DND-41 (cell line): ENCODE measurements around the gene KRTAP9-6.

ENCODE experiments used
- EZH2 ChIP-seq: IDR thresholded peaks from 3 replicates; pipeline ENCODE4 v1.6.1; 2012; ENCODE audit warnings: borderline replicate concordance, low read depth, mild to moderate bottlenecking, moderate library complexity, low read length, inconsistent platforms; ENCODE audit not compliant: severe bottlenecking
- TF ChIP-seq, protein P1 (sequence below): IDR thresholded peaks from 2 replicates; pipeline ENCODE4 v1.5.1; 2012; ENCODE audit warnings: borderline replicate concordance, low read length, moderate library complexity, mild to moderate bottlenecking; ENCODE audit not compliant: poor library complexity, severe bottlenecking; ENCODE audit errors: extremely low read depth

DNA sequence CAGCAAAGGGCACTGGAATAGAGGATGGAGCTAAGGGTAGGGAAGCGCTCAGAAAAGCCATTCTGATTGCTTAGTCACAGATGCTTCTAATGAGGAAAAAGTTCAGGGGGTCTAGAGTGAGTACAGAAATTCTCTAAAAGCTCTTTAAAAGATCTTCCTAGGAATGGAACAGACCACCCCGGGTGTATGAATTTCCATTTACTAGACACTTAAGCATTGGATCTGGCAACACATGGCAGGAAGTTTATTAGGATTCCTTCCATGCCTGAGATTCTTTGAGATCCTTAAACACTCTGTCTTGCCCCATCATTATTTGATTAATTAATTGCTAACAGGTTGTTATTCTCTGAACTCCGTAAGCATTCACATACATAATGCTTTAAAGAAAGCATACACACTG is 18.9 kb downstream of the KRTAP9-6 start:
- TF ChIP-seq, protein P1, sequence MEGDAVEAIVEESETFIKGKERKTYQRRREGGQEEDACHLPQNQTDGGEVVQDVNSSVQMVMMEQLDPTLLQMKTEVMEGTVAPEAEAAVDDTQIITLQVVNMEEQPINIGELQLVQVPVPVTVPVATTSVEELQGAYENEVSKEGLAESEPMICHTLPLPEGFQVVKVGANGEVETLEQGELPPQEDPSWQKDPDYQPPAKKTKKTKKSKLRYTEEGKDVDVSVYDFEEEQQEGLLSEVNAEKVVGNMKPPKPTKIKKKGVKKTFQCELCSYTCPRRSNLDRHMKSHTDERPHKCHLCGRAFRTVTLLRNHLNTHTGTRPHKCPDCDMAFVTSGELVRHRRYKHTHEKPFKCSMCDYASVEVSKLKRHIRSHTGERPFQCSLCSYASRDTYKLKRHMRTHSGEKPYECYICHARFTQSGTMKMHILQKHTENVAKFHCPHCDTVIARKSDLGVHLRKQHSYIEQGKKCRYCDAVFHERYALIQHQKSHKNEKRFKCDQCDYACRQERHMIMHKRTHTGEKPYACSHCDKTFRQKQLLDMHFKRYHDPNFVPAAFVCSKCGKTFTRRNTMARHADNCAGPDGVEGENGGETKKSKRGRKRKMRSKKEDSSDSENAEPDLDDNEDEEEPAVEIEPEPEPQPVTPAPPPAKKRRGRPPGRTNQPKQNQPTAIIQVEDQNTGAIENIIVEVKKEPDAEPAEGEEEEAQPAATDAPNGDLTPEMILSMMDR: no peak
- TF ChIP-seq EZH2: no peak
